HEK293 (cell line): ENCODE data around the gene IMMP2L.

Experiments used
- CTCF ChIA-PET: fragments of 350-600 bp; formaldehyde crosslinking; extraction: SDS; loops from one replicate; lab custom pipeline; 2021; ENCODE audit warnings: antibody characterized with exemption; lab: Yijun Ruan, JAX
- POLR2A ChIA-PET: fragments of 300-600 bp; formaldehyde crosslinking; extraction: SDS; loops from one replicate; lab custom pipeline; 2020; ENCODE audit warnings: antibody characterized with exemption, inconsistent platforms; lab: Yijun Ruan, JAX
- H3K27ac ChIP-seq: fragments of 200-500 bp; sonication (Bioruptor generic); 2 replicates; pipeline ENCODE4 v1.5.1; 2014; ENCODE audit warnings: low read depth, low read length, control low read depth, inconsistent platforms; ENCODE audit errors: extremely low read depth
- H3K36me3 ChIP-seq, 2 experiments: fragments of 200-500 bp in 1 of 2; sonication (Bioruptor generic) in 1 of 2; 1 replicate in 1 of 2; 2 replicates in 1 of 2; pipeline ENCODE4 v1.5.1; 2014 to 2017; ENCODE audit warnings: inconsistent platforms in 2 of 2, low read length in 2 of 2; ENCODE audit not compliant: control insufficient read depth in 2 of 2, insufficient read depth in 1 of 2
- H3K4me1 ChIP-seq: fragments of 200-500 bp; sonication (Bioruptor generic); 2 replicates; pipeline ENCODE4 v1.5.1; 2014; ENCODE audit warnings: mild to moderate bottlenecking, low read length, inconsistent platforms; ENCODE audit not compliant: control insufficient read depth, insufficient read depth
- H3K4me3 ChIP-seq: 2 replicates; pipeline ENCODE4 v1.5.1; 2011; ENCODE audit warnings: low read depth, mild to moderate bottlenecking, control low read depth, low read length, moderate library complexity
- H3K9me3 ChIP-seq: fragments of 200-500 bp; sonication (Bioruptor generic); 2 replicates; pipeline ENCODE4 v1.5.1; 2014; ENCODE audit warnings: low read depth, low read length, inconsistent platforms; ENCODE audit not compliant: control insufficient read depth, insufficient read depth
- EGR2 ChIP-seq: fragments of 450-650 bp; formaldehyde crosslinking; IDR thresholded peaks from 2 replicates; pipeline ENCODE4 v1.5.1; 2016; ENCODE audit warnings: low read depth, missing biosample characterization, missing genetic modification characterization
- GLI2 ChIP-seq: fragments of 450-650 bp; formaldehyde crosslinking; IDR thresholded peaks from 2 replicates; pipeline ENCODE4; 2017; ENCODE audit warnings: missing biosample characterization, missing genetic modification characterization, low read depth, borderline replicate concordance
- GLIS1 ChIP-seq: fragments of 450-650 bp; formaldehyde crosslinking; IDR thresholded peaks from 2 replicates; pipeline ENCODE4 v1.5.1; 2016; ENCODE audit warnings: missing biosample characterization, missing genetic modification characterization
- HOXA7 ChIP-seq: sonication (generic); formaldehyde crosslinking; IDR thresholded peaks from 2 replicates; pipeline ENCODE4 v1.8.1; 2022; ENCODE audit warnings: missing genetic modification reagents, borderline replicate concordance
- IKZF3 ChIP-seq: fragments of 450-650 bp; IDR thresholded peaks from 2 replicates; pipeline ENCODE4 v1.5.0; 2018; ENCODE audit warnings: missing biosample characterization, mild to moderate bottlenecking, missing genetic modification characterization, moderate library complexity
- ZNF169 ChIP-seq: fragments of 450-650 bp; formaldehyde crosslinking; IDR thresholded peaks from 2 replicates; pipeline ENCODE4 v1.5.1; 2016; ENCODE audit warnings: missing biosample characterization, missing genetic modification characterization
- ZNF19 ChIP-seq: fragments of 450-650 bp; formaldehyde crosslinking; IDR thresholded peaks from 2 replicates; pipeline ENCODE4; 2016; ENCODE audit warnings: missing biosample characterization, missing genetic modification characterization, low read depth
- ZNF248 ChIP-seq: fragments of 450-650 bp; formaldehyde crosslinking; IDR thresholded peaks from 2 replicates; pipeline ENCODE4 v1.5.1; 2017; ENCODE audit warnings: missing biosample characterization, missing genetic modification characterization
- ZNF311 ChIP-seq: fragments of 450-650 bp; formaldehyde crosslinking; IDR thresholded peaks from 2 replicates; pipeline ENCODE4 v1.5.1; 2017; ENCODE audit warnings: missing biosample characterization, missing genetic modification characterization, borderline replicate concordance
- ZNF37A ChIP-seq: fragments of 450-650 bp; IDR thresholded peaks from 2 replicates; pipeline ENCODE4 v1.5.1; 2018; ENCODE audit warnings: missing biosample characterization, missing genetic modification characterization
- ZNF426 ChIP-seq: fragments of 450-650 bp; formaldehyde crosslinking; IDR thresholded peaks from 2 replicates; pipeline ENCODE4 v1.5.1; 2017; ENCODE audit warnings: missing biosample characterization, missing genetic modification characterization, mild to moderate bottlenecking, inconsistent platforms, moderate library complexity
- ZNF473 ChIP-seq: fragments of 450-650 bp; formaldehyde crosslinking; IDR thresholded peaks from 2 replicates; pipeline ENCODE4 v1.5.1; 2017; ENCODE audit warnings: missing biosample characterization, missing genetic modification characterization
- ZNF530 ChIP-seq: fragments of 450-650 bp; formaldehyde crosslinking; IDR thresholded peaks from 2 replicates; pipeline ENCODE4 v1.5.1; 2016; ENCODE audit warnings: low read depth, missing biosample characterization, missing genetic modification characterization
- ZNF660 ChIP-seq: fragments of 450-650 bp; IDR thresholded peaks from 2 replicates; pipeline ENCODE4 v1.5.1; 2018; ENCODE audit warnings: missing biosample characterization, mild to moderate bottlenecking, missing genetic modification characterization
- ZNF664 ChIP-seq: fragments of 450-650 bp; formaldehyde crosslinking; IDR thresholded peaks from 2 replicates; pipeline ENCODE4 v1.5.1; 2016; ENCODE audit warnings: missing biosample characterization, missing genetic modification characterization
- TF ChIP-seq, protein P1 (sequence below): fragments of 450-650 bp; formaldehyde crosslinking; IDR thresholded peaks from 2 replicates; pipeline ENCODE4 v1.5.1; 2016; ENCODE audit warnings: missing biosample characterization, missing genetic modification characterization
- TF ChIP-seq, protein P2 (sequence below): fragments of 450-650 bp; formaldehyde crosslinking; IDR thresholded peaks from 2 replicates; pipeline ENCODE4 v1.5.1; 2016; ENCODE audit warnings: missing biosample characterization, missing genetic modification characterization
- TF ChIP-seq, protein P3 (sequence below): fragments of 450-650 bp; formaldehyde crosslinking; IDR thresholded peaks from 2 replicates; pipeline ENCODE4 v1.5.1; 2016; ENCODE audit warnings: missing biosample characterization, missing genetic modification characterization
- TF ChIP-seq, protein P4 (sequence below): fragments of 450-650 bp; formaldehyde crosslinking; IDR thresholded peaks from 2 replicates; pipeline ENCODE4 v1.5.1; 2017; ENCODE audit warnings: missing biosample characterization, missing genetic modification characterization
- TF ChIP-seq, protein P5 (sequence below): fragments of 450-650 bp; formaldehyde crosslinking; IDR thresholded peaks from 2 replicates; pipeline ENCODE4 v1.5.1; 2016; ENCODE audit warnings: missing biosample characterization, missing genetic modification characterization

IMMP2L gene

DNA sequence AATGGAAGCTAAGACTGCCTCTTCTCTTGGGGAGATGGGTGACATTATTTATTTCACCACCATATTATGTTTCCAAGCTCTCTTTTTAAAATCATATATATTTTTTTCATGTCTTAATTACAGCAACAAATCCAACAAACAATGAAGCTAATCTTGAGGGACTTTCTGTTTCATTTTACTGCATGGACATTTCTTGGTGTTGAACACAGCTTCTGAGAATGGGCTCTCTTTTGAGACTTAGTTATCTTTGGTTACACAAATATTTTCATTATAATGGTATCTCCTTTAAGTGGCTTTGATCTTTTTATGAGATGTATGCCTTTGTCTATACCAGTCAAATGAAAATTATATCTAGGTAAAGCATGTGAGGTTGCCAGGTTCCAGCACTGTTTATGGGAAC lies 681.3 kb downstream of the IMMP2L start (continued):
- TF ChIP-seq, protein P1, sequence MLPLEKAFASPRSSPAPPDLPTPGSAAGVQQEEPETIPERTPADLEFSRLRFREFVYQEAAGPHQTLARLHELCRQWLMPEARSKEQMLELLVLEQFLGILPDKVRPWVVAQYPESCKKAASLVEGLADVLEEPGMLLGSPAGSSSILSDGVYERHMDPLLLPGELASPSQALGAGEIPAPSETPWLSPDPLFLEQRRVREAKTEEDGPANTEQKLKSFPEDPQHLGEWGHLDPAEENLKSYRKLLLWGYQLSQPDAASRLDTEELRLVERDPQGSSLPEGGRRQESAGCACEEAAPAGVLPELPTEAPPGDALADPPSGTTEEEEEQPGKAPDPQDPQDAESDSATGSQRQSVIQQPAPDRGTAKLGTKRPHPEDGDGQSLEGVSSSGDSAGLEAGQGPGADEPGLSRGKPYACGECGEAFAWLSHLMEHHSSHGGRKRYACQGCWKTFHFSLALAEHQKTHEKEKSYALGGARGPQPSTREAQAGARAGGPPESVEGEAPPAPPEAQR (tag by site-specific recombination), result no peak
- TF ChIP-seq ZNF311 (no peak), ZNF19 (no peak), ZNF473 (tag by site-specific recombination) (no peak)
- TF ChIP-seq, protein P2, sequence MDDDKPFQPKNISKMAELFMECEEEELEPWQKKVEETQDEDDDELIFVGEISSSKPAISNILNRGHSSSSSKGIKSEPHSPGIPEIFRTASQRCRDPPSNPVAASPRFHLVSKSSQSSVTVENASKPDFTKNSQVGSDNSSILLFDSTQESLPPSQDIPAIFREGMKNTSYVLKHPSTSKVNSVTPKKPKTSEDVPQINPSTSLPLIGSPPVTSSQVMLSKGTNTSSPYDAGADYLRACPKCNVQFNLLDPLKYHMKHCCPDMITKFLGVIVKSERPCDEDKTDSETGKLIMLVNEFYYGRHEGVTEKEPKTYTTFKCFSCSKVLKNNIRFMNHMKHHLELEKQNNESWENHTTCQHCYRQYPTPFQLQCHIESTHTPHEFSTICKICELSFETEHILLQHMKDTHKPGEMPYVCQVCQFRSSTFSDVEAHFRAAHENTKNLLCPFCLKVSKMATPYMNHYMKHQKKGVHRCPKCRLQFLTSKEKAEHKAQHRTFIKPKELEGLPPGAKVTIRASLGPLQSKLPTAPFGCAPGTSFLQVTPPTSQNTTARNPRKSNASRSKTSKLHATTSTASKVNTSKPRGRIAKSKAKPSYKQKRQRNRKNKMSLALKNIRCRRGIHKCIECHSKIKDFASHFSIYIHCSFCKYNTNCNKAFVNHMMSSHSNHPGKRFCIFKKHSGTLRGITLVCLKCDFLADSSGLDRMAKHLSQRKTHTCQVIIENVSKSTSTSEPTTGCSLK (tag by site-specific recombination), result no peak
- TF ChIP-seq, protein P3, sequence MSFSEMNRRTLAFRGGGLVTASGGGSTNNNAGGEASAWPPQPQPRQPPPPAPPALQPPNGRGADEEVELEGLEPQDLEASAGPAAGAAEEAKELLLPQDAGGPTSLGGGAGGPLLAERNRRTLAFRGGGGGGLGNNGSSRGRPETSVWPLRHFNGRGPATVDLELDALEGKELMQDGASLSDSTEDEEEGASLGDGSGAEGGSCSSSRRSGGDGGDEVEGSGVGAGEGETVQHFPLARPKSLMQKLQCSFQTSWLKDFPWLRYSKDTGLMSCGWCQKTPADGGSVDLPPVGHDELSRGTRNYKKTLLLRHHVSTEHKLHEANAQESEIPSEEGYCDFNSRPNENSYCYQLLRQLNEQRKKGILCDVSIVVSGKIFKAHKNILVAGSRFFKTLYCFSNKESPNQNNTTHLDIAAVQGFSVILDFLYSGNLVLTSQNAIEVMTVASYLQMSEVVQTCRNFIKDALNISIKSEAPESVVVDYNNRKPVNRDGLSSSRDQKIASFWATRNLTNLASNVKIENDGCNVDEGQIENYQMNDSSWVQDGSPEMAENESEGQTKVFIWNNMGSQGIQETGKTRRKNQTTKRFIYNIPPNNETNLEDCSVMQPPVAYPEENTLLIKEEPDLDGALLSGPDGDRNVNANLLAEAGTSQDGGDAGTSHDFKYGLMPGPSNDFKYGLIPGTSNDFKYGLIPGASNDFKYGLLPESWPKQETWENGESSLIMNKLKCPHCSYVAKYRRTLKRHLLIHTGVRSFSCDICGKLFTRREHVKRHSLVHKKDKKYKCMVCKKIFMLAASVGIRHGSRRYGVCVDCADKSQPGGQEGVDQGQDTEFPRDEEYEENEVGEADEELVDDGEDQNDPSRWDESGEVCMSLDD (tag by site-specific recombination), result no peak
- TF ChIP-seq, protein P4, sequence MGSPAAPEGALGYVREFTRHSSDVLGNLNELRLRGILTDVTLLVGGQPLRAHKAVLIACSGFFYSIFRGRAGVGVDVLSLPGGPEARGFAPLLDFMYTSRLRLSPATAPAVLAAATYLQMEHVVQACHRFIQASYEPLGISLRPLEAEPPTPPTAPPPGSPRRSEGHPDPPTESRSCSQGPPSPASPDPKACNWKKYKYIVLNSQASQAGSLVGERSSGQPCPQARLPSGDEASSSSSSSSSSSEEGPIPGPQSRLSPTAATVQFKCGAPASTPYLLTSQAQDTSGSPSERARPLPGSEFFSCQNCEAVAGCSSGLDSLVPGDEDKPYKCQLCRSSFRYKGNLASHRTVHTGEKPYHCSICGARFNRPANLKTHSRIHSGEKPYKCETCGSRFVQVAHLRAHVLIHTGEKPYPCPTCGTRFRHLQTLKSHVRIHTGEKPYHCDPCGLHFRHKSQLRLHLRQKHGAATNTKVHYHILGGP (tag by site-specific recombination), result no peak

DNA sequence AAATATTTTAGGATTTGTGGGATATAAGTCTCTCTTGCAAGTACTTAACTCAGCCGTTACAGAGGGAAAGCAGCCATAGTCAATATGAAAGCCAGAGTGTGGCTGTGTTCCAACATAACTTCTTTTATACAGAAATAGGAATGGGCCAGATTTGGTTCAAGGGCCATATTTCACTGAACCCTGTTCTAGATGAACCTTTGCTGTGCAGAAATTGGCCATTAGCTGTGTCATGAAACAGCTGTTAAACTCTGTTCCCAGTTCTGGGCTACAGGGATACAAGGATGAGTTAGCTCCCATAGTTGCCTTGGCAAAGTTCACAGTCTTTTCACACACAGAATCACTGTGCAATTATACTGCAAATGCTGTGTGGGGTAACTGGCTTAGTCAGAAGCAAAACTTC lies 685.3 kb downstream of the IMMP2L start:
- Histone ChIP-seq H3K9me3 (no peaks in the 10 kb centered on the region), H3K4me3 (no peak overlapping the region), H3K4me1 (no peaks in the 10 kb centered on the region), H3K27ac (no peak overlapping the region), H3K36me3 (no peaks in the 10 kb centered on the region)
- ChIA-PET POLR2A (no interaction called here), CTCF (no interaction called here)
- TF ChIP-seq GLI2 (tag by site-specific recombination) (no peak), EGR2 (tag by site-specific recombination) (no peak), HOXA7 (CRISPR knock-in tag) (no peak), ZNF530 (tag by site-specific recombination) (no peak), GLIS1 (no peak), ZNF664 (tag by site-specific recombination) (no peak), ZNF169 (tag by site-specific recombination) (no peak), IKZF3 (tag by site-specific recombination) (no peak), ZNF473 (tag by site-specific recombination) (no peak), ZNF426 (no peak), ZNF248 (tag by site-specific recombination) (no peak)

DNA sequence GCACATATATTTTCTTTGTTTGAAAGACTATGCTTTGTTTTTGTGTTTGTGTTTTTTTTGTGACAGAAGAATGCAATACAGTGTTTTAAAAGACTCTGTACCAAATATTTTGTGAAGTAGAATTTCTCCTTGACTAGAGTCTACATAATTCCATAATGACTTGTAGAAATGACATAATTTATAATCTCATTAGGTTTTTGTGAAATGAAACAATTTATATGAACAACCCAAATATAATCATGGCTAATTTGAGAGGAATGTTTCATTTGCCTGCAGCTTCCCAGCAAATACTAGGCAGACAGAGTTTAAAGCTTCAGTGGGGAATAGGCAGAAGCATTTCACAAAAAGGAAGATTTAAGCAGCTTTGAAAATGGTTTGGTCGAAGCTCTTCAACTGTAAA lies 686.9 kb downstream of the IMMP2L start:
- Histone ChIP-seq H3K4me3 (no peak overlapping the region), H3K9me3 (no peaks in the 10 kb centered on the region)
- CTCF ChIA-PET, result no interaction called here
- TF ChIP-seq, protein P5, sequence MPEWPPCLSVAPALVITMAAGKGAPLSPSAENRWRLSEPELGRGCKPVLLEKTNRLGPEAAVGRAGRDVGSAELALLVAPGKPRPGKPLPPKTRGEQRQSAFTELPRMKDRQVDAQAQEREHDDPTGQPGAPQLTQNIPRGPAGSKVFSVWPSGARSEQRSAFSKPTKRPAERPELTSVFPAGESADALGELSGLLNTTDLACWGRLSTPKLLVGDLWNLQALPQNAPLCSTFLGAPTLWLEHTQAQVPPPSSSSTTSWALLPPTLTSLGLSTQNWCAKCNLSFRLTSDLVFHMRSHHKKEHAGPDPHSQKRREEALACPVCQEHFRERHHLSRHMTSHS, result no peak
- TF ChIP-seq ZNF660 (tag by site-specific recombination), result no peak
- TF ChIP-seq ZNF37A (tag by site-specific recombination), result no peak
- TF ChIP-seq, all 188 proteins: peak for 0
- POLR2A ChIA-PET, result no interaction called here
- Histone ChIP-seq H3K4me1 (no peaks in the 10 kb centered on the region), H3K36me3 (no peaks in the 10 kb centered on the region), H3K27ac (no peak overlapping the region)
